ENCODE measurements around the gene KRTAP6-3. TPM values are rescaled to one million over a fixed set of nuclear protein-coding genes. Genes with fewer than 3 reads are reported as not detected.

The KRTAP6-3 gene
- total RNA-seq, 2 experiments from 2014 or later: not detected

- Mint-ChIP-seq H3K4me3 (no peak within 1 kb of the TSS), H3K4me1 (ENCODE audit: low read depth) (no peaks in the 10 kb centered on the region), H3K36me3 (no peaks in the 10 kb centered on the region), H3K27me3 (no peaks in the 10 kb centered on the region), H3K27ac (no peak within 1 kb of the TSS), H3K9me3 (peaks cover 5% of the 10 kb centered on the region)
- POLR2A ChIA-PET: no interaction called here
- DNase-seq: no peak
- intact Hi-C loops (cut with micrococcal nuclease): no loop called here
- CTCF ChIA-PET: no interaction called here
Measured at GRCh38 chr21:30598802-30599201, 6.6 kb downstream of the KRTAP6-3 start, which contains the start of gene KRTAP6-2. KRTAP6-2 (minus strand) TSS chr21:30598902; CDS start chr21:30598874, 28 bp downstream.

- Mint-ChIP-seq H3K36me3 (no peaks in the 10 kb centered on the region), H3K4me1 (ENCODE audit: low read depth) (no peaks in the 10 kb centered on the region), H3K27ac (no peak within 1 kb of the TSS), H3K9me3 (peaks cover 5% of the 10 kb centered on the region), H3K4me3 (no peak within 1 kb of the TSS), H3K27me3 (no peaks in the 10 kb centered on the region)
- ChIA-PET POLR2A (no interaction called here), CTCF (no interaction called here)
- no peak for DNase-seq
- intact Hi-C loops (cut with micrococcal nuclease): no loop called here
Measured at GRCh38 chr21:30600787-30601186, 8.5 kb downstream of the KRTAP6-3 start, which contains the start of gene KRTAP22-1. KRTAP22-1 (plus strand) TSS chr21:30601087.

GRCh38 chr21:30605968-30606367 is 13.7 kb downstream of the KRTAP6-3 start:
- CTCF ChIA-PET: no interaction called here
- H3K27me3 Mint-ChIP-seq: no peaks in the 10 kb centered on the region
- H3K9me3 Mint-ChIP-seq: peaks cover 11% of the 10 kb centered on the region
- no peak overlapping the region for H3K4me3 Mint-ChIP-seq
- DNase-seq: no peak
- POLR2A ChIA-PET: no interaction called here
- intact Hi-C loops (cut with micrococcal nuclease): no loop called here
- no peaks in the 10 kb centered on the region for H3K4me1 Mint-ChIP-seq (ENCODE audit: low read depth)
- no peaks in the 10 kb centered on the region for H3K36me3 Mint-ChIP-seq
- H3K27ac Mint-ChIP-seq: no peak overlapping the region

GRCh38 chr21:30612132-30612531 is 19.9 kb downstream of the KRTAP6-3 start:
- intact Hi-C loops (cut with micrococcal nuclease): no loop called here
- H3K9me3 Mint-ChIP-seq: peaks cover 10% of the 10 kb centered on the region
- no peaks in the 10 kb centered on the region for H3K27me3 Mint-ChIP-seq
- no peaks in the 10 kb centered on the region for H3K4me1 Mint-ChIP-seq (ENCODE audit: low read depth)
- H3K36me3 Mint-ChIP-seq: no peaks in the 10 kb centered on the region
- H3K4me3 Mint-ChIP-seq: no peak overlapping the region
- CTCF ChIA-PET: no interaction called here
- no peak overlapping the region for H3K27ac Mint-ChIP-seq
- DNase-seq: no peak
- POLR2A ChIA-PET: no interaction called here

GRCh38 chr21:30613836-30614235 is 21.6 kb downstream of the KRTAP6-3 start, which contains the start of gene KRTAP6-1:
KRTAP6-1 (minus strand) TSS chr21:30613930; CDS start chr21:30613904, 26 bp downstream.
- POLR2A ChIA-PET: no interaction called here
- Mint-ChIP-seq H3K27me3 (no peaks in the 10 kb centered on the region), H3K27ac (no peak within 1 kb of the TSS), H3K4me3 (no peak within 1 kb of the TSS), H3K36me3 (no peaks in the 10 kb centered on the region), H3K4me1 (ENCODE audit: low read depth) (no peaks in the 10 kb centered on the region), H3K9me3 (peaks cover 8% of the 10 kb centered on the region)
- intact Hi-C loops (cut with micrococcal nuclease): no loop called here
- CTCF ChIA-PET: no interaction called here
- no peak for DNase-seq

- no peak overlapping the region for H3K27ac Mint-ChIP-seq
- no peak for DNase-seq
- ChIA-PET CTCF (interaction anchor here (0.8 kb wide), 1 partner anchor 8 kb away, joined by 3 read pairs; no protein-coding TSS in a partner anchor), POLR2A (no interaction called here)
- no peak overlapping the region for H3K4me3 Mint-ChIP-seq
- no peaks in the 10 kb centered on the region for H3K36me3 Mint-ChIP-seq
- H3K4me1 Mint-ChIP-seq (ENCODE audit: low read depth): no peaks in the 10 kb centered on the region
- peaks cover 8% of the 10 kb centered on the region for H3K9me3 Mint-ChIP-seq
- intact Hi-C loops (cut with micrococcal nuclease): no loop called here
- no peaks in the 10 kb centered on the region for H3K27me3 Mint-ChIP-seq
Measured at GRCh38 chr21:30615199-30615598, 23.0 kb downstream of the KRTAP6-3 start.

GRCh38 chr21:30616125-30616524 is 23.9 kb downstream of the KRTAP6-3 start, which contains the start of gene KRTAP20-1:
KRTAP20-1 (plus strand) TSS chr21:30616425; CDS start chr21:30616455, 30 bp downstream.
- POLR2A ChIA-PET: no interaction called here

GRCh38 chr21:30620080-30620479 is 27.8 kb downstream of the KRTAP6-3 start:
- no peak overlapping the region for H3K4me3 Mint-ChIP-seq
- H3K27me3 Mint-ChIP-seq: no peaks in the 10 kb centered on the region
- H3K4me1 Mint-ChIP-seq (ENCODE audit: low read depth): no peaks in the 10 kb centered on the region
- intact Hi-C loops (cut with micrococcal nuclease): no loop called here
- H3K9me3 Mint-ChIP-seq: no peaks in the 10 kb centered on the region
- H3K27ac Mint-ChIP-seq: no peak overlapping the region
- POLR2A ChIA-PET: no interaction called here
- CTCF ChIA-PET: no interaction called here
- no peaks in the 10 kb centered on the region for H3K36me3 Mint-ChIP-seq
- no peak for DNase-seq

More at GRCh38 chr21:30616125-30616524, 23.9 kb downstream of the KRTAP6-3 start, which contains the start of gene KRTAP20-1:
- no peak for DNase-seq
- Mint-ChIP-seq H3K4me1 (ENCODE audit: low read depth) (no peaks in the 10 kb centered on the region), H3K27ac (no peak within 1 kb of the TSS), H3K9me3 (peaks cover 2% of the 10 kb centered on the region), H3K27me3 (no peaks in the 10 kb centered on the region), H3K36me3 (no peaks in the 10 kb centered on the region), H3K4me3 (no peak within 1 kb of the TSS)
- CTCF ChIA-PET: no interaction called here
- intact Hi-C loops (cut with micrococcal nuclease): no loop called here

GRCh38 chr21:30620522-30620921 is 28.3 kb downstream of the KRTAP6-3 start, which contains the start of gene KRTAP20-4:
KRTAP20-4 (plus strand) TSS chr21:30620627.
- intact Hi-C loops (cut with micrococcal nuclease): no loop called here
- Mint-ChIP-seq H3K9me3 (no peaks in the 10 kb centered on the region), H3K27ac (no peak within 1 kb of the TSS), H3K27me3 (no peaks in the 10 kb centered on the region), H3K36me3 (no peaks in the 10 kb centered on the region), H3K4me3 (no peak within 1 kb of the TSS), H3K4me1 (ENCODE audit: low read depth) (no peaks in the 10 kb centered on the region)
- ChIA-PET POLR2A (no interaction called here), CTCF (no interaction called here)
- DNase-seq: no peak

GRCh38 chr21:30623362-30623761 is 31.1 kb downstream of the KRTAP6-3 start:
- Mint-ChIP-seq H3K4me1 (ENCODE audit: low read depth) (no peaks in the 10 kb centered on the region), H3K36me3 (no peaks in the 10 kb centered on the region), H3K4me3 (no peak overlapping the region), H3K27ac (no peak overlapping the region), H3K27me3 (no peaks in the 10 kb centered on the region), H3K9me3 (no peaks in the 10 kb centered on the region)
- CTCF ChIA-PET: interaction anchor here (0.8 to 1.0 kb wide), 2 partner anchors 8 to 207 kb away, joined by 3 read pairs; no protein-coding TSS in a partner anchor
- intact Hi-C loops (cut with micrococcal nuclease): no loop called here
- POLR2A ChIA-PET: no interaction called here
- DNase-seq: no peak

- Mint-ChIP-seq H3K27me3 (no peaks in the 10 kb centered on the region), H3K36me3 (no peaks in the 10 kb centered on the region), H3K9me3 (no peaks in the 10 kb centered on the region), H3K4me1 (ENCODE audit: low read depth) (no peaks in the 10 kb centered on the region), H3K27ac (no peak overlapping the region), H3K4me3 (no peak overlapping the region)
- POLR2A ChIA-PET: no interaction called here
- CTCF ChIA-PET: no interaction called here
- no peak for DNase-seq
- intact Hi-C loops (cut with micrococcal nuclease): no loop called here
Measured at GRCh38 chr21:30625449-30626165, 33.4 kb downstream of the KRTAP6-3 start.

- H3K27me3 Mint-ChIP-seq: no peaks in the 10 kb centered on the region
- no peak overlapping the region for H3K4me3 Mint-ChIP-seq
- CTCF ChIA-PET: no interaction called here
- DNase-seq: no peak
- H3K9me3 Mint-ChIP-seq: no peaks in the 10 kb centered on the region
- no peaks in the 10 kb centered on the region for H3K4me1 Mint-ChIP-seq (ENCODE audit: low read depth)
- intact Hi-C loops (cut with micrococcal nuclease): no loop called here
- H3K27ac Mint-ChIP-seq: no peak overlapping the region
- no peaks in the 10 kb centered on the region for H3K36me3 Mint-ChIP-seq
- POLR2A ChIA-PET: no interaction called here
Measured at GRCh38 chr21:30628109-30628508, 35.9 kb downstream of the KRTAP6-3 start.

GRCh38 chr21:30629200-30629599 is 37.0 kb downstream of the KRTAP6-3 start:
- H3K9me3 Mint-ChIP-seq: no peaks in the 10 kb centered on the region
- CTCF ChIA-PET: no interaction called here

More at GRCh38 chr21:30629200-30629599, 37.0 kb downstream of the KRTAP6-3 start:
- Mint-ChIP-seq H3K36me3 (no peaks in the 10 kb centered on the region), H3K4me1 (ENCODE audit: low read depth) (no peaks in the 10 kb centered on the region), H3K27me3 (no peaks in the 10 kb centered on the region), H3K27ac (no peak overlapping the region), H3K4me3 (no peak overlapping the region)
- intact Hi-C loops (cut with micrococcal nuclease): no loop called here
- POLR2A ChIA-PET: no interaction called here
- no peak for DNase-seq

Data from activated CD4-positive, alpha-beta memory T cell treated with anti-CD3 and anti-CD28 coated beads for 36 hours (primary cell).